Measurements from ENCODE around the gene GTF2H4. TPM values are rescaled to one million over a fixed set of nuclear protein-coding genes. Genes with fewer than 3 reads are reported as not detected.
A peak's percentile ranks its signal among the peaks of the same experiment; 100 is the strongest.

Gene GTF2H4
- total RNA-seq, 2 donors from 2014 or later, result 60.0 to 67.9 TPM

DNA sequence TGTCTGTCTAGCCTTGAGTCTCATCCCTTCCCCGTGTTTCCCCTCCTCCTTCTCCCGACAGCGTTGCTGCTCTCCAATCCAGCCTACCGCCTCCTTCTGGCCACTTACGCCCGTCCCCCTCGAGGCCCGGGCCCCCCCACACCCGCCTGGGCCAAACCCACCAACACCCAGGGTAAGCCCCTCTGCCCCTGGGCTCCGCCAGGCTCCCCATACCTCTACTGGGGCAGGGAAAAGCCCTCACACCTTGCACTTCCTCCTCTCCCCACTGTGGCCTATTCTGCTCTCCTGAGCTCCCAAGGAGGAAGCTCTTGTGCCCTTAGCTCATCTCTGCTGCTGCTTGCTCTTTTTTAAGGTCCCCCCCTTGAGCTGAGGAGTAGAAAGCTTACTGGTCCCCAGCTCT, 12.7 kb upstream of the GTF2H4 start:
- DNase-seq, result no peak
- no peak overlapping the region for H3K9ac ChIP-seq (ENCODE audit: extremely low read depth, low read length, poor library complexity, severe bottlenecking)

DNA sequence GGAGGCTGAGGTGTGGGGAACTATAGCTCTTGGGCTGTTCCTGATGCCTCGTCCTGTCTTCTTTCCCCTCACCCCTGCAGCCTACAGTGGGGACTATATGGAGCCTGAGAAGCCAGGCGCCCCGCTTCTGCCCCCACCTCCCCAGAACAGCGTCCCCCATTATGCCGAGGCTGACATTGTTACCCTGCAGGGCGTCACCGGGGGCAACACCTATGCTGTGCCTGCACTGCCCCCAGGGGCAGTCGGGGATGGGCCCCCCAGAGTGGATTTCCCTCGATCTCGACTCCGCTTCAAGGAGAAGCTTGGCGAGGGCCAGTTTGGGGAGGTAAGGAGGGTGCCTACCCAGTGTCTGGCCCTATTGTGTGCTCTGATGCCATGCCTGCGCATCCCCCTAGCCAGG, 11.5 kb upstream of the GTF2H4 start:
- H3K36me3 ChIP-seq (ENCODE audit: control insufficient read depth, insufficient read depth, low read length), result peaks cover 37% of the 10 kb centered on the region
- H3K36me3 Mint-ChIP-seq (ENCODE audit: low read depth), result peaks cover 56% of the 10 kb centered on the region
- H3K9me3 ChIP-seq (ENCODE audit: control insufficient read depth, low read length), result no peaks in the 10 kb centered on the region
- H3K4me1 Mint-ChIP-seq, result peaks cover 3% of the 10 kb centered on the region
- no peaks in the 10 kb centered on the region for H3K27me3 Mint-ChIP-seq (ENCODE audit: insufficient read depth)
- 82 to 90% methylated on average over 3 to 13 of the region's 13 CpGs for WGBS, 2 experiments (ENCODE audit: insufficient coverage in 1 of 2, insufficient read length in 1 of 2)
- DNase-seq, result no peak
- no peaks in the 10 kb centered on the region for H3K27me3 ChIP-seq (ENCODE audit: control insufficient read depth, insufficient read depth, low read length, poor library complexity, severe bottlenecking)
- no peak overlapping the region for H3K9ac ChIP-seq (ENCODE audit: extremely low read depth, low read length, poor library complexity, severe bottlenecking)
- no peak overlapping the region for H3K4me3 Mint-ChIP-seq
- H3K27ac Mint-ChIP-seq, result no peak overlapping the region
- no peaks in the 10 kb centered on the region for H3K4me1 ChIP-seq (ENCODE audit: control insufficient read depth, insufficient read depth, low read length)
- H3K27ac ChIP-seq (ENCODE audit: low read depth, low read length), result no peak overlapping the region
- no peak overlapping the region for H3K4me3 ChIP-seq (ENCODE audit: low read length)
- no peaks in the 10 kb centered on the region for H3K9me3 Mint-ChIP-seq
- TF ChIP-seq, protein P1, sequence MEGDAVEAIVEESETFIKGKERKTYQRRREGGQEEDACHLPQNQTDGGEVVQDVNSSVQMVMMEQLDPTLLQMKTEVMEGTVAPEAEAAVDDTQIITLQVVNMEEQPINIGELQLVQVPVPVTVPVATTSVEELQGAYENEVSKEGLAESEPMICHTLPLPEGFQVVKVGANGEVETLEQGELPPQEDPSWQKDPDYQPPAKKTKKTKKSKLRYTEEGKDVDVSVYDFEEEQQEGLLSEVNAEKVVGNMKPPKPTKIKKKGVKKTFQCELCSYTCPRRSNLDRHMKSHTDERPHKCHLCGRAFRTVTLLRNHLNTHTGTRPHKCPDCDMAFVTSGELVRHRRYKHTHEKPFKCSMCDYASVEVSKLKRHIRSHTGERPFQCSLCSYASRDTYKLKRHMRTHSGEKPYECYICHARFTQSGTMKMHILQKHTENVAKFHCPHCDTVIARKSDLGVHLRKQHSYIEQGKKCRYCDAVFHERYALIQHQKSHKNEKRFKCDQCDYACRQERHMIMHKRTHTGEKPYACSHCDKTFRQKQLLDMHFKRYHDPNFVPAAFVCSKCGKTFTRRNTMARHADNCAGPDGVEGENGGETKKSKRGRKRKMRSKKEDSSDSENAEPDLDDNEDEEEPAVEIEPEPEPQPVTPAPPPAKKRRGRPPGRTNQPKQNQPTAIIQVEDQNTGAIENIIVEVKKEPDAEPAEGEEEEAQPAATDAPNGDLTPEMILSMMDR (conservative IDR thresholded peaks at IDR 0.05), result no peak

More for the DNA sequence above, 12.7 kb upstream of the GTF2H4 start:
- TF ChIP-seq, protein P1 (conservative IDR thresholded peaks at IDR 0.05), result no peak
- Mint-ChIP-seq H3K4me1 (peaks cover 3% of the 10 kb centered on the region), H3K27ac (no peak overlapping the region), H3K36me3 (ENCODE audit: low read depth) (peaks cover 61% of the 10 kb centered on the region), H3K4me3 (no peak overlapping the region), H3K9me3 (no peaks in the 10 kb centered on the region), H3K27me3 (ENCODE audit: insufficient read depth) (no peaks in the 10 kb centered on the region)
- Histone ChIP-seq H3K36me3 (ENCODE audit: control insufficient read depth, insufficient read depth, low read length) (peaks cover 47% of the 10 kb centered on the region), H3K27ac (ENCODE audit: low read depth, low read length) (peak overlapping the region; percentile 38), H3K4me3 (ENCODE audit: low read length) (no peak overlapping the region), H3K4me1 (ENCODE audit: control insufficient read depth, insufficient read depth, low read length) (no peaks in the 10 kb centered on the region), H3K9me3 (ENCODE audit: control insufficient read depth, low read length) (no peaks in the 10 kb centered on the region), H3K27me3 (ENCODE audit: control insufficient read depth, insufficient read depth, low read length, poor library complexity, severe bottlenecking) (no peaks in the 10 kb centered on the region)
- WGBS, 2 experiments (ENCODE audit: insufficient coverage in 1 of 2, insufficient read length in 1 of 2), result 90 to 93% methylated on average over 8 to 10 of the region's 10 CpGs

DNA sequence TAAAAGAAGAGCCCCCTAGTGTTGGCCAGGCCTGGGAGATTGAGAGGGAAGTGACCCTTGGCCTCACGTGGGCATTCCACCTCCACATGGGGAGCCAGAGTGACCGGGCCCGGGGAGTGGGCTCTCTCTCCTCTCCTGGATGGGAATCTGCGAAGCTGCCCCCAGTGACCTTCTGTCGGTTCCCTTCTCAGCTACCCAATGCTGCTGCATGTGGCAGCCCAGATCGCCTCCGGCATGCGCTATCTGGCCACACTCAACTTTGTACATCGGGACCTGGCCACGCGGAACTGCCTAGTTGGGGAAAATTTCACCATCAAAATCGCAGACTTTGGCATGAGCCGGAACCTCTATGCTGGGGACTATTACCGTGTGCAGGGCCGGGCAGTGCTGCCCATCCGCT, 10.1 kb upstream of the GTF2H4 start:
- no peaks in the 10 kb centered on the region for H3K27me3 Mint-ChIP-seq (ENCODE audit: insufficient read depth)
- Histone ChIP-seq H3K9me3 (ENCODE audit: control insufficient read depth, low read length) (no peaks in the 10 kb centered on the region), H3K9ac (ENCODE audit: extremely low read depth, low read length, poor library complexity, severe bottlenecking) (no peak overlapping the region), H3K27me3 (ENCODE audit: control insufficient read depth, insufficient read depth, low read length, poor library complexity, severe bottlenecking) (no peaks in the 10 kb centered on the region), H3K27ac (ENCODE audit: low read depth, low read length) (no peak overlapping the region), H3K4me1 (ENCODE audit: control insufficient read depth, insufficient read depth, low read length) (no peaks in the 10 kb centered on the region), H3K36me3 (ENCODE audit: control insufficient read depth, insufficient read depth, low read length) (peaks cover 30% of the 10 kb centered on the region), H3K4me3 (ENCODE audit: low read length) (no peak overlapping the region)
- no peaks in the 10 kb centered on the region for H3K4me1 Mint-ChIP-seq
- no peak for DNase-seq
- no peaks in the 10 kb centered on the region for H3K9me3 Mint-ChIP-seq
- H3K4me3 Mint-ChIP-seq, result no peak overlapping the region
- H3K27ac Mint-ChIP-seq, result no peak overlapping the region
- peaks cover 48% of the 10 kb centered on the region for H3K36me3 Mint-ChIP-seq (ENCODE audit: low read depth)
- 91 to 100% methylated on average over 4 to 16 of the region's 16 CpGs for WGBS, 2 experiments (ENCODE audit: insufficient coverage in 1 of 2, insufficient read length in 1 of 2)
- TF ChIP-seq, protein P1 (conservative IDR thresholded peaks at IDR 0.05), result peak; percentile 27

Data from endodermal cell (in vitro differentiated cells).